Mesendoderm (in vitro differentiated cells): ENCODE results near the gene TIMM23B.
"Not testable (repeated sequence)": the region's sequence is repeated elsewhere in the genome, so short reads cannot be mapped to it uniquely, and the experiment has no call there.

Source experiments
- DNase-seq: peaks from one replicate; pipeline ENCODE4 v3.0.0; 2013
- H2AK5ac ChIP-seq: 2 replicates; pipeline ENCODE4 v1.6.1; 2013; ENCODE audit warnings: low read length, inconsistent platforms
- H2BK120ac ChIP-seq: 2 replicates; pipeline ENCODE4 v1.6.1; 2013; ENCODE audit warnings: low read depth, mild to moderate bottlenecking, low read length, moderate library complexity, mixed read lengths
- H2BK15ac ChIP-seq: replicated peaks from 2 replicates; pipeline ENCODE4 v1.6.1; 2013; ENCODE audit warnings: low read depth, mild to moderate bottlenecking, moderate library complexity
- H2BK5ac ChIP-seq: 2 replicates; pipeline ENCODE4 v1.6.1; 2013; ENCODE audit warnings: low read length, inconsistent platforms
- H3K18ac ChIP-seq: 2 replicates; pipeline ENCODE4 v1.6.1; 2013; ENCODE audit warnings: mild to moderate bottlenecking, low read length, mixed read lengths
- H3K23ac ChIP-seq: one replicate; pipeline ENCODE4 v1.6.1; 2013; ENCODE audit warnings: low read length
- H3K27ac ChIP-seq: 2 replicates; pipeline ENCODE4 v1.5.1; 2013; ENCODE audit warnings: low read depth, mild to moderate bottlenecking, inconsistent platforms, low read length, moderate library complexity
- H3K27me3 ChIP-seq: 2 replicates; pipeline ENCODE4 v1.6.1; 2013; ENCODE audit warnings: low read length, control low read depth, mild to moderate bottlenecking, inconsistent platforms; ENCODE audit not compliant: insufficient read depth, poor library complexity
- H3K36me3 ChIP-seq: 2 replicates; pipeline ENCODE4 v1.6.1; 2013; ENCODE audit warnings: low read length, inconsistent platforms; ENCODE audit not compliant: control insufficient read depth, insufficient read depth
- H3K4ac ChIP-seq: one replicate; pipeline ENCODE4 v1.6.1; 2013; ENCODE audit warnings: low read depth, mild to moderate bottlenecking, low read length, moderate library complexity
- H3K4me1 ChIP-seq: 2 replicates; pipeline ENCODE4 v1.6.1; 2013; ENCODE audit warnings: low read depth, low read length, inconsistent platforms; ENCODE audit not compliant: control insufficient read depth
- H3K4me2 ChIP-seq: 2 replicates; pipeline ENCODE4 v1.6.1; 2013; ENCODE audit warnings: low read length
- H3K4me3 ChIP-seq: 2 replicates; pipeline ENCODE4 v1.5.1; 2013; ENCODE audit warnings: mild to moderate bottlenecking, low read length
- H3K56ac ChIP-seq: one replicate; pipeline ENCODE4 v1.6.1; 2013; ENCODE audit warnings: low read length
- H3K79me1 ChIP-seq: 2 replicates; pipeline ENCODE4 v1.6.1; 2013; ENCODE audit warnings: low read length, inconsistent platforms
- H3K79me2 ChIP-seq: 2 replicates; pipeline ENCODE4 v1.6.1; 2013; ENCODE audit warnings: mild to moderate bottlenecking, low read length; ENCODE audit not compliant: control insufficient read depth, insufficient read depth
- H3K9ac ChIP-seq: 2 replicates; pipeline ENCODE4 v1.6.1; 2013; ENCODE audit warnings: low read length, inconsistent platforms
- H4K5ac ChIP-seq: one replicate; pipeline ENCODE4 v1.6.1; 2013; ENCODE audit warnings: low read length
- H4K8ac ChIP-seq: one replicate; pipeline ENCODE4 v1.6.1; 2013; ENCODE audit warnings: low read depth, mild to moderate bottlenecking, control low read depth, low read length, moderate library complexity
- WGBS: extraction: QIAGEN DNeasy Blood & Tissue Kit; methylation state at CpG from one replicate; pipeline ENCODE4 v1.1.7; 2013; ENCODE audit warnings: low lambda C conversion rate, missing lambda C conversion rate; ENCODE audit not compliant: insufficient coverage; ENCODE audit errors: extremely low coverage; 5-methylcytosine and 5-hydroxymethylcytosine counted together

Gene TIMM23B

DNA sequence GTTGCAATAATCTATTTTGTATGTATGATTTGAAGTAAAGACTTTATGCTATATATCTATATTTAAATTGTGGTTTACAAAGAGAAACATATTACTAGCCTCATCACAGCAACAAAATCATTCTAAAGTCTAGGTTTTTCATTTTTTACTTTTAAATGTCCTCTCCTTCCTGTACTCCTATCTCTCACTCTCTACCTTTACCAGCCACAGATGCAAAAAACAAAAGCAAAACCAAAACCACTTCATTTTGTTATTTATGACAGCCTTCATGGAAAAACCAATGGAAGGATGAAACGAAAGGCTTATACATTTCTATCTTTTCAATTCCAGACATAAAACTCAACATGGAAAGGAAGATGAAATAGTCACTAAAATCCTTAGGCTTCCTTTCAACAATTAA lies 31.6 kb upstream of the TIMM23B start:
- H3K4ac ChIP-seq, H2AK5ac ChIP-seq, H3K9ac ChIP-seq, DNase-seq, H3K18ac ChIP-seq, H2BK5ac ChIP-seq, H3K4me2 ChIP-seq, H2BK120ac ChIP-seq, H3K4me3 ChIP-seq, H3K56ac ChIP-seq, H3K79me1 ChIP-seq, H3K27me3 ChIP-seq, H3K27ac ChIP-seq, H3K79me2 ChIP-seq, H2BK15ac ChIP-seq, H4K8ac ChIP-seq, H3K36me3 ChIP-seq, H4K5ac ChIP-seq, H3K4me1 ChIP-seq, H3K23ac ChIP-seq: not testable (repeated sequence)
- no CpG with 5 or more reads among the region's 1 CpG for WGBS

DNA sequence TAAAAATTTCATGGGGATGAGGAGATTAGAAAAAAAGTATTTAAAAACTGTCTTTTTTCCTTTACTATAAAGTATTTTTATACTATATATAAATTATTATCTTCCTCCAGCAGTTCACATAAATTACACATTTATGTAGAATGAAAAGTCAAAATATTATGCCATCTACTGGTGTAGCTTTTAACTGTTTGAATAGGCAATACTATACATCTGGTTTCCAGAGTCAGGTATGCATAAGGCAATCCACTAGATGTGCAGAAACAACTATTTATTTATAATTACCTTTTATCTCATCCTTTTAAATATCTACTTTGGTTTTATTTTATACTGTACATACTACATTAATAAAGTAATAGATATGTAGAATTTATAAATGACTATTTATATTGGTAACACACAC lies 25.4 kb upstream of the TIMM23B start:
- not testable (repeated sequence) for H3K79me1 ChIP-seq, H3K4me1 ChIP-seq, H2AK5ac ChIP-seq, H3K4me2 ChIP-seq, H3K79me2 ChIP-seq, H2BK5ac ChIP-seq, H2BK120ac ChIP-seq, H3K9ac ChIP-seq, H3K27me3 ChIP-seq, H3K27ac ChIP-seq, H4K8ac ChIP-seq, H3K4ac ChIP-seq, H4K5ac ChIP-seq, H3K18ac ChIP-seq, H3K36me3 ChIP-seq, H3K56ac ChIP-seq, H3K4me3 ChIP-seq, DNase-seq, H2BK15ac ChIP-seq, H3K23ac ChIP-seq

DNA sequence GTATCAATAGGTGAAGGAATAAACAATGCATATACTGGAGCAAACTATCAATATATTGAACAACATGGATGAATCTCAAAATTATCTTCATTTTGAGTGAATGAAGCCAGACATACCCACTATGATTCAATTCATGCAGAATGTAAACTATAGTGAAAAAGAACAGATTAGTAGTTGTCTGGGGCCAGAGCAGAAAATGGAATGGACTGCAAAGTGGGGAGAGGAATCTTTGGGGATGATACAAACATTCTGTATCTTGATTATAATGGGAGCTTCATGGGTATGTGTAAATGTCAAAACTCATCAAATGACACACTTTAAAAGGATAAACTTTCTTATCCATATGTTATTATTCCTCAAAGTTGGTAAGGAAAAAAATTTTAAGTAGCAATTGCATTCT lies 23.9 kb upstream of the TIMM23B start:
- not testable (repeated sequence) for H3K4me3 ChIP-seq, H3K23ac ChIP-seq, H3K27me3 ChIP-seq, H4K8ac ChIP-seq, H3K4me1 ChIP-seq, H3K18ac ChIP-seq, H3K79me2 ChIP-seq, H4K5ac ChIP-seq, H3K56ac ChIP-seq, H3K36me3 ChIP-seq, H2BK15ac ChIP-seq, H3K9ac ChIP-seq, H3K4ac ChIP-seq, H2BK5ac ChIP-seq, H2BK120ac ChIP-seq, H3K27ac ChIP-seq, H2AK5ac ChIP-seq, H3K4me2 ChIP-seq, H3K79me1 ChIP-seq, DNase-seq

DNA sequence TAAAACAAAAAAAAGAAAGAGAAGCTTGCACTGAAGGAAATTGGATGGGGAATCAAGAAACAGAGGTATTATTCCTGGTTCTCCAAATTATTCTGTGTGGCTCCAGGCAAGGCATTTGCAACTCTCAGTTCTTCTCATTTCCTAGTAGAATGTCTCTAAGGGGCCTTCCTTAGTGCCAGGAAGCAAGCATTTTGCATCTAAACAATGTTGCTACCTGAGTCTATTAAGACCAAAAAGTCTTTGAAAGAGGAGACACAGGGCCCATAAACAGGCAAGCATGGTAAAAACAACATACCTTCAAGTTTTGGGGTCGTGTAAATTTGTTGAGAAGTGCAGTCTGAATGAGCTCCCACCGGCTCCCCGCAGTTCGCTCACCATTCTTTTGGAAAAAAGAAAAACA lies 19.8 kb upstream of the TIMM23B start:
- not testable (repeated sequence) for H3K4me3 ChIP-seq, H3K23ac ChIP-seq, H2BK15ac ChIP-seq, H3K27ac ChIP-seq, H4K8ac ChIP-seq, H2AK5ac ChIP-seq, H3K56ac ChIP-seq, H3K9ac ChIP-seq, H3K4me2 ChIP-seq, H4K5ac ChIP-seq, H3K27me3 ChIP-seq, H3K4ac ChIP-seq, H3K18ac ChIP-seq, H3K36me3 ChIP-seq, H3K79me2 ChIP-seq, H3K4me1 ChIP-seq, H3K79me1 ChIP-seq, H2BK120ac ChIP-seq, H2BK5ac ChIP-seq
- DNase-seq = peak; percentile 22
- WGBS = no CpG with 5 or more reads among the region's 4 CpGs

DNA sequence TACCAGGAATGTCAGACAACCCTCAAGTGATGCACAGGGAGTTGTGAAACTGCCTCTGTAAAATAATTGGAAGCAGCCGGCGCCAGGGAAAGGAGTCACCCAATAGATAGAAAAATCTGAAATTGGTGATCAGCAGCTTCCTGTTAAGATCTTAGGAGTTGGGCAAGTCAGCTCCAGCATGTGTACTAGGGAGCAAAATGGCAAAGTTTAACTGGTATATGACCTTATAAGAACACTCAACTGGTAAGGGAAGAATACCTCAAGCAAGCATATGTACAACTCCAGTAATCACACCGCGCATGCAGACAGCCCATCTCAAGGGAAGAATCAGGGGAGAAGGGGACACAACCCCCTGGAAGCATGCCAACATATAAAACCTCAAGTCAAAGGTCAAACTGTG lies 18.3 kb upstream of the TIMM23B start:
- not testable (repeated sequence) for H4K5ac ChIP-seq, H3K23ac ChIP-seq, H3K27me3 ChIP-seq, H3K4me2 ChIP-seq, H3K79me1 ChIP-seq, H2BK5ac ChIP-seq, H3K4ac ChIP-seq, DNase-seq, H3K4me3 ChIP-seq, H3K36me3 ChIP-seq, H3K9ac ChIP-seq, H3K79me2 ChIP-seq, H4K8ac ChIP-seq, H2BK120ac ChIP-seq, H3K56ac ChIP-seq, H3K27ac ChIP-seq, H2BK15ac ChIP-seq, H3K4me1 ChIP-seq, H2AK5ac ChIP-seq, H3K18ac ChIP-seq
- WGBS = no CpG with 5 or more reads among the region's 4 CpGs

DNA sequence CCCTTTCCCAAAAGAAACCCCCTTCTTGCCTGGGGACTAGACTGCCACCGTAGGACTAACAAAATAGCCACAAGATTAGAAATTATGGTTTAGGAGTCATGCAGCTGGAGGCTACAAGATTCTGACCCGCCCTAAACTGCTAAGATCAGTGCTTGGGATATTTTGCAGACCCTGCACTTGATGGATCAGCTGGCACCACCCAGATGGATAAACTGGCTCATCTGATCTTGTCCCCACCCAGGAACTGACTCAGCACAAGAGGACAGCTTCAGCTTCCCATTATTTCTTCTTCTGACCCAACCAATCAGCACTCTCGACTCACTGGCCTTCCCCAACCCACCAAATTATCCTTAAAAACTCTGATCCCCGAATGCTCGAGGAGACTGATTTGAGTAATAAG lies 10.6 kb upstream of the TIMM23B start:
- not testable (repeated sequence) for H3K27me3 ChIP-seq, H3K27ac ChIP-seq, H3K4me1 ChIP-seq, H3K23ac ChIP-seq, H3K36me3 ChIP-seq, DNase-seq, H3K18ac ChIP-seq, H3K4ac ChIP-seq, H4K8ac ChIP-seq, H3K56ac ChIP-seq, H3K4me3 ChIP-seq, H2BK5ac ChIP-seq, H4K5ac ChIP-seq, H2BK120ac ChIP-seq, H3K4me2 ChIP-seq, H3K79me1 ChIP-seq, H2BK15ac ChIP-seq, H2AK5ac ChIP-seq, H3K79me2 ChIP-seq, H3K9ac ChIP-seq
- WGBS = no CpG with 5 or more reads among the region's 5 CpGs
